AG10803 (cell line): ENCODE measurements around the gene MUC16.

Experiments used
- DNase-seq: peaks from one replicate; pipeline ENCODE4 v3.0.0; 2010; ENCODE audit warnings: low read depth
- H3K4me3 ChIP-seq: 2 replicates; pipeline ENCODE4 v1.5.1; 2011; ENCODE audit warnings: mild to moderate bottlenecking, low read length, control low read depth
- CTCF ChIP-seq: conservative IDR thresholded peaks from 2 replicates; pipeline ENCODE4 v1.5.1; 2011; ENCODE audit warnings: mild to moderate bottlenecking, low read length, control low read depth, inconsistent platforms

Gene MUC16

GRCh38 chr19:9032136-9032631 is 22.0 kb upstream of the MUC16 start:
- no peak overlapping the region for H3K4me3 ChIP-seq
- no peak for DNase-seq
- no peak for TF ChIP-seq CTCF

GRCh38 chr19:9018163-9018875 is 8.1 kb upstream of the MUC16 start:
- H3K4me3 ChIP-seq: no peak overlapping the region
- TF ChIP-seq CTCF: no peak
- DNase-seq: no peak

- TF ChIP-seq CTCF: no peak
- no peak for DNase-seq
- no peak overlapping the region for H3K4me3 ChIP-seq
Measured at GRCh38 chr19:9014803-9015202, 4.6 kb upstream of the MUC16 start.

- no peak for DNase-seq
- TF ChIP-seq CTCF: no peak
- no peak overlapping the region for H3K4me3 ChIP-seq
Measured at GRCh38 chr19:9013988-9014387, 3.8 kb upstream of the MUC16 start.

GRCh38 chr19:9011875-9012274 is 1.7 kb upstream of the MUC16 start:
- no peak for TF ChIP-seq CTCF
- no peak for DNase-seq
- H3K4me3 ChIP-seq: no peak overlapping the region

GRCh38 chr19:9010693-9011092 is 484 bp upstream of the MUC16 start:
- DNase-seq: no peak
- no peak for TF ChIP-seq CTCF
- H3K4me3 ChIP-seq: no peak overlapping the region

- H3K4me3 ChIP-seq: no peak overlapping the region
- TF ChIP-seq CTCF: no peak
- no peak for DNase-seq
Measured at GRCh38 chr19:9009431-9009830, 778 bp downstream of the MUC16 start.
